ENCODE results near the gene MED27. TPM values are rescaled to one million over a fixed set of nuclear protein-coding genes. Genes with fewer than 3 reads are reported as not detected.

The MED27 gene
- total and polyA plus RNA-seq, 2 of the 13 experiments (the other 11 are each of a cell fraction or from before 2014, with no cell fraction given), result 16.9 to 19.0 TPM

DNA sequence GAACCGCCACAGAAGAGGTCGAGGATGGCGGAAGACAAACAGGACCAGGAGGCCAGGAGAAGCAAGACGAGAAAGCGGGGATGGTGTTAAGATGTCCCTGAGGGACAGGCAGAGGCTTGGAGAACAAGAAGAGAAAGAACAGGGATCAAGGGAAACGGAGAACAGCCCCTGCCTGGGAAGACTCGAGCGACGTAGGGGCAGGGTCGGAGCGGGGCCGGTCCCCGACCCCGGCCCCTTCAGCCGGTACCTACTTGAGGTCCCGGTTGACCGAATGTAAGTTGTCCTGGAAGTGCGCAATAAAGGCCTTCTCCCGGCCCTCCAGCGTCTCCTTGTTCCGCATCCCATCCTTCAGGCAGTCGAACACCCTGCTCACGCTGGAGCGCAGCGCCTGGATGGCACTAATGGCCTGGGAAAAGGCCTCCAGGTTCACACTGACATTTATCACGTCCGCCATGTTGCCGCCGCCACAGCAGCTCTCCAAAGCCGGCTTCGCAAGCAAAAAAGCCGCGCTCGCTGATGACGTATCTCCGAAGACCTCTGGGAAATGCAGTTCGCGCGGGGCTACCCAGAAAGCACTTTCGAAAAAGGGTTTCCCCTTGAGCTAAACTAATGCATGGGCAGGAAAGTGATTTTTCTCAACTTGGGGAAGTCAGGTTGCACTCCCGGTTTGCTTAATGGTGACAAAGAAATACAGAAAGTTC lies at the start of gene MED27 (continued):
- peak; percentile 64 for TF ChIP-seq SMAD3 (CRISPR knock-in tag; IDR thresholded peaks at IDR 0.05)
- TF ChIP-seq, protein P1, sequence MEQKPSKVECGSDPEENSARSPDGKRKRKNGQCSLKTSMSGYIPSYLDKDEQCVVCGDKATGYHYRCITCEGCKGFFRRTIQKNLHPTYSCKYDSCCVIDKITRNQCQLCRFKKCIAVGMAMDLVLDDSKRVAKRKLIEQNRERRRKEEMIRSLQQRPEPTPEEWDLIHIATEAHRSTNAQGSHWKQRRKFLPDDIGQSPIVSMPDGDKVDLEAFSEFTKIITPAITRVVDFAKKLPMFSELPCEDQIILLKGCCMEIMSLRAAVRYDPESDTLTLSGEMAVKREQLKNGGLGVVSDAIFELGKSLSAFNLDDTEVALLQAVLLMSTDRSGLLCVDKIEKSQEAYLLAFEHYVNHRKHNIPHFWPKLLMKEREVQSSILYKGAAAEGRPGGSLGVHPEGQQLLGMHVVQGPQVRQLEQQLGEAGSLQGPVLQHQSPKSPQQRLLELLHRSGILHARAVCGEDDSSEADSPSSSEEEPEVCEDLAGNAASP (CRISPR knock-in tag; IDR thresholded peaks at IDR 0.05; ENCODE audit: borderline replicate concordance), result peak; percentile 55; the same call in 1 of the 2 replicates
- TF ChIP-seq ZNF3 (CRISPR knock-in tag; IDR thresholded peaks at IDR 0.05), result no peak
- TF ChIP-seq PAWR (CRISPR knock-in tag; IDR thresholded peaks at IDR 0.05; ENCODE audit: borderline replicate concordance), result no peak
- TF ChIP-seq, protein P2, sequence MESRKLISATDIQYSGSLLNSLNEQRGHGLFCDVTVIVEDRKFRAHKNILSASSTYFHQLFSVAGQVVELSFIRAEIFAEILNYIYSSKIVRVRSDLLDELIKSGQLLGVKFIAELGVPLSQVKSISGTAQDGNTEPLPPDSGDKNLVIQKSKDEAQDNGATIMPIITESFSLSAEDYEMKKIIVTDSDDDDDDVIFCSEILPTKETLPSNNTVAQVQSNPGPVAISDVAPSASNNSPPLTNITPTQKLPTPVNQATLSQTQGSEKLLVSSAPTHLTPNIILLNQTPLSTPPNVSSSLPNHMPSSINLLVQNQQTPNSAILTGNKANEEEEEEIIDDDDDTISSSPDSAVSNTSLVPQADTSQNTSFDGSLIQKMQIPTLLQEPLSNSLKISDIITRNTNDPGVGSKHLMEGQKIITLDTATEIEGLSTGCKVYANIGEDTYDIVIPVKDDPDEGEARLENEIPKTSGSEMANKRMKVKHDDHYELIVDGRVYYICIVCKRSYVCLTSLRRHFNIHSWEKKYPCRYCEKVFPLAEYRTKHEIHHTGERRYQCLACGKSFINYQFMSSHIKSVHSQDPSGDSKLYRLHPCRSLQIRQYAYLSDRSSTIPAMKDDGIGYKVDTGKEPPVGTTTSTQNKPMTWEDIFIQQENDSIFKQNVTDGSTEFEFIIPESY (CRISPR knock-in tag; IDR thresholded peaks at IDR 0.05), result peak; percentile 35; the same call in 1 of the 2 replicates
- TF ChIP-seq, protein P3, sequence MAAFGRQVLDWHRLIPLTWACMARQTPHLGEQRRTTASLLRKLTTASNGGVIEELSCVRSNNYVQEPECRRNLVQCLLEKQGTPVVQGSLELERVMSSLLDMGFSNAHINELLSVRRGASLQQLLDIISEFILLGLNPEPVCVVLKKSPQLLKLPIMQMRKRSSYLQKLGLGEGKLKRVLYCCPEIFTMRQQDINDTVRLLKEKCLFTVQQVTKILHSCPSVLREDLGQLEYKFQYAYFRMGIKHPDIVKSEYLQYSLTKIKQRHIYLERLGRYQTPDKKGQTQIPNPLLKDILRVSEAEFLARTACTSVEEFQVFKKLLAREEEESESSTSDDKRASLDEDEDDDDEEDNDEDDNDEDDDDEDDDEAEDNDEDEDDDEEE (CRISPR knock-in tag; IDR thresholded peaks at IDR 0.05), result no peak
- TF ChIP-seq FOXO1 (CRISPR knock-in tag; IDR thresholded peaks at IDR 0.05), result peak; percentile 66; the same call in 1 of the 2 replicates
- no peak for TF ChIP-seq ZNF652 (CRISPR knock-in tag; IDR thresholded peaks at IDR 0.05; ENCODE audit: borderline replicate concordance, low read depth)
- TF ChIP-seq CAMTA2 (CRISPR knock-in tag; IDR thresholded peaks at IDR 0.05; ENCODE audit: borderline replicate concordance), result no peak
- TF ChIP-seq, protein P4, sequence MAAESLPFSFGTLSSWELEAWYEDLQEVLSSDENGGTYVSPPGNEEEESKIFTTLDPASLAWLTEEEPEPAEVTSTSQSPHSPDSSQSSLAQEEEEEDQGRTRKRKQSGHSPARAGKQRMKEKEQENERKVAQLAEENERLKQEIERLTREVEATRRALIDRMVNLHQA (CRISPR knock-in tag; IDR thresholded peaks at IDR 0.05), result no peak
- peak; percentile 37 for TF ChIP-seq XRCC5 (optimal IDR thresholded peaks at IDR 0.05; ENCODE audit: low read length)
- TF ChIP-seq, protein P5, sequence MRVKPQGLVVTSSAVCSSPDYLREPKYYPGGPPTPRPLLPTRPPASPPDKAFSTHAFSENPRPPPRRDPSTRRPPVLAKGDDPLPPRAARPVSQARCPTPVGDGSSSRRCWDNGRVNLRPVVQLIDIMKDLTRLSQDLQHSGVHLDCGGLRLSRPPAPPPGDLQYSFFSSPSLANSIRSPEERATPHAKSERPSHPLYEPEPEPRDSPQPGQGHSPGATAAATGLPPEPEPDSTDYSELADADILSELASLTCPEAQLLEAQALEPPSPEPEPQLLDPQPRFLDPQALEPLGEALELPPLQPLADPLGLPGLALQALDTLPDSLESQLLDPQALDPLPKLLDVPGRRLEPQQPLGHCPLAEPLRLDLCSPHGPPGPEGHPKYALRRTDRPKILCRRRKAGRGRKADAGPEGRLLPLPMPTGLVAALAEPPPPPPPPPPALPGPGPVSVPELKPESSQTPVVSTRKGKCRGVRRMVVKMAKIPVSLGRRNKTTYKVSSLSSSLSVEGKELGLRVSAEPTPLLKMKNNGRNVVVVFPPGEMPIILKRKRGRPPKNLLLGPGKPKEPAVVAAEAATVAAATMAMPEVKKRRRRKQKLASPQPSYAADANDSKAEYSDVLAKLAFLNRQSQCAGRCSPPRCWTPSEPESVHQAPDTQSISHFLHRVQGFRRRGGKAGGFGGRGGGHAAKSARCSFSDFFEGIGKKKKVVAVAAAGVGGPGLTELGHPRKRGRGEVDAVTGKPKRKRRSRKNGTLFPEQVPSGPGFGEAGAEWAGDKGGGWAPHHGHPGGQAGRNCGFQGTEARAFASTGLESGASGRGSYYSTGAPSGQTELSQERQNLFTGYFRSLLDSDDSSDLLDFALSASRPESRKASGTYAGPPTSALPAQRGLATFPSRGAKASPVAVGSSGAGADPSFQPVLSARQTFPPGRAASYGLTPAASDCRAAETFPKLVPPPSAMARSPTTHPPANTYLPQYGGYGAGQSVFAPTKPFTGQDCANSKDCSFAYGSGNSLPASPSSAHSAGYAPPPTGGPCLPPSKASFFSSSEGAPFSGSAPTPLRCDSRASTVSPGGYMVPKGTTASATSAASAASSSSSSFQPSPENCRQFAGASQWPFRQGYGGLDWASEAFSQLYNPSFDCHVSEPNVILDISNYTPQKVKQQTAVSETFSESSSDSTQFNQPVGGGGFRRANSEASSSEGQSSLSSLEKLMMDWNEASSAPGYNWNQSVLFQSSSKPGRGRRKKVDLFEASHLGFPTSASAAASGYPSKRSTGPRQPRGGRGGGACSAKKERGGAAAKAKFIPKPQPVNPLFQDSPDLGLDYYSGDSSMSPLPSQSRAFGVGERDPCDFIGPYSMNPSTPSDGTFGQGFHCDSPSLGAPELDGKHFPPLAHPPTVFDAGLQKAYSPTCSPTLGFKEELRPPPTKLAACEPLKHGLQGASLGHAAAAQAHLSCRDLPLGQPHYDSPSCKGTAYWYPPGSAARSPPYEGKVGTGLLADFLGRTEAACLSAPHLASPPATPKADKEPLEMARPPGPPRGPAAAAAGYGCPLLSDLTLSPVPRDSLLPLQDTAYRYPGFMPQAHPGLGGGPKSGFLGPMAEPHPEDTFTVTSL (CRISPR knock-in tag; IDR thresholded peaks at IDR 0.05; ENCODE audit: borderline replicate concordance), result no peak
- 0 out of 2 replicates have a peak, but pooled peaks have one; percentile 5 for TF ChIP-seq BORCS8-MEF2B (CRISPR knock-in tag; IDR thresholded peaks at IDR 0.05)
- TF ChIP-seq, protein P6, sequence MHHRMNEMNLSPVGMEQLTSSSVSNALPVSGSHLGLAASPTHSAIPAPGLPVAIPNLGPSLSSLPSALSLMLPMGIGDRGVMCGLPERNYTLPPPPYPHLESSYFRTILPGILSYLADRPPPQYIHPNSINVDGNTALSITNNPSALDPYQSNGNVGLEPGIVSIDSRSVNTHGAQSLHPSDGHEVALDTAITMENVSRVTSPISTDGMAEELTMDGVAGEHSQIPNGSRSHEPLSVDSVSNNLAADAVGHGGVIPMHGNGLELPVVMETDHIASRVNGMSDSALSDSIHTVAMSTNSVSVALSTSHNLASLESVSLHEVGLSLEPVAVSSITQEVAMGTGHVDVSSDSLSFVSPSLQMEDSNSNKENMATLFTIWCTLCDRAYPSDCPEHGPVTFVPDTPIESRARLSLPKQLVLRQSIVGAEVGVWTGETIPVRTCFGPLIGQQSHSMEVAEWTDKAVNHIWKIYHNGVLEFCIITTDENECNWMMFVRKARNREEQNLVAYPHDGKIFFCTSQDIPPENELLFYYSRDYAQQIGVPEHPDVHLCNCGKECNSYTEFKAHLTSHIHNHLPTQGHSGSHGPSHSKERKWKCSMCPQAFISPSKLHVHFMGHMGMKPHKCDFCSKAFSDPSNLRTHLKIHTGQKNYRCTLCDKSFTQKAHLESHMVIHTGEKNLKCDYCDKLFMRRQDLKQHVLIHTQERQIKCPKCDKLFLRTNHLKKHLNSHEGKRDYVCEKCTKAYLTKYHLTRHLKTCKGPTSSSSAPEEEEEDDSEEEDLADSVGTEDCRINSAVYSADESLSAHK (CRISPR knock-in tag; IDR thresholded peaks at IDR 0.05; ENCODE audit: borderline replicate concordance), result peak; percentile 65; the same call in 1 of the 2 replicates
- 0 out of 2 replicates have a peak, but pooled peaks have one; percentile 32 for TF ChIP-seq MYC (CRISPR knock-in tag; IDR thresholded peaks at IDR 0.05; ENCODE audit: borderline replicate concordance)
